Uterus (tissue), 4 donors: Measurements from ENCODE around the gene AKAP10. TPM values are rescaled to one million over a fixed set of nuclear protein-coding genes. Genes with fewer than 3 reads are reported as not detected.

Experiments
- DNase-seq, 2 donors: peaks; one replicate each; pipeline ENCODE4 v3.0.0-alpha.2; 2019 to 2020
- H3K27ac ChIP-seq, 2 donors: fragments of 200-600 bp; sonication (generic); 1 replicate in 1 of 2; 2 replicates in 1 of 2; pipeline ENCODE4 v1.5.1; 2016 to 2018
- H3K27me3 ChIP-seq, 2 donors: fragments of 200-600 bp; sonication (generic); one replicate each; pipeline ENCODE4 v1.5.1; 2018 to 2019; ENCODE audit warnings: control low read depth in 1 of 2
- H3K36me3 ChIP-seq, 2 donors: fragments of 200-600 bp; sonication (generic); one replicate each; pipeline ENCODE4 v1.5.1; 2019; ENCODE audit warnings: control low read depth in 1 of 2
- H3K4me1 ChIP-seq, 2 donors: fragments of 200-600 bp; sonication (generic); one replicate each; pipeline ENCODE4 v1.5.1; 2018 to 2019; ENCODE audit warnings: control low read depth in 1 of 2
- H3K4me3 ChIP-seq, 2 donors: fragments of 200-600 bp; sonication (generic); 1 replicate in 1 of 2; 2 replicates in 1 of 2; pipeline ENCODE4 v1.5.1; 2018 to 2019; ENCODE audit warnings: mild to moderate bottlenecking in 1 of 2
- H3K9me3 ChIP-seq, 2 donors: fragments of 200-600 bp; sonication (generic); one replicate each; pipeline ENCODE4 v1.5.1; 2019; ENCODE audit warnings: control low read depth in 1 of 2
- CTCF ChIP-seq, 4 experiments: fragments of 200-600 bp in 2 of 4; fragments of 450-650 bp in 2 of 4; sonication (generic) in 2 of 4; IDR thresholded peaks; one replicate each; pipeline ENCODE4 v1.5.1; 2016 to 2019; ENCODE audit warnings: antibody characterized with exemption in 4 of 4, mild to moderate bottlenecking in 2 of 4, moderate library complexity in 1 of 4
- POLR2A ChIP-seq, 2 donors: fragments of 450-650 bp; IDR thresholded peaks; one replicate each; pipeline ENCODE4 v1.6.1; 2016; ENCODE audit warnings: antibody characterized with exemption in 2 of 2, mild to moderate bottlenecking in 1 of 2, moderate library complexity in 1 of 2
- intact Hi-C: fragments of 100-400 bp; cut with DNase I; formaldehyde crosslinking; loops from one replicate; pipeline ENCODE4 v1.15.1; 2023; ENCODE audit warnings: low total_unique reads
- total RNA-seq, 4 donors: library from RNA; depleted of rRNA in 3 of 4; stranded (reverse); fragments of >200 nt in 3 of 4; gene quantifications; one replicate each; pipeline versions ENCODE4 v1.1.0 to v1.2.4, GENCODE V29; 2014 to 2023
- donor health status: DM: yes; HTN: yes; CAD: no.

AKAP10 gene
- total RNA-seq, 4 donors from 2014 or later = 17.7 to 56.9 (median 33.2) TPM

GRCh38 chr17:19937522-19937921 is 40.1 kb downstream of the AKAP10 start:
- peaks cover 0 to 6% of the 10 kb centered on the region in 2 donors for H3K4me1 ChIP-seq
- no peak overlapping the region for H3K4me3 ChIP-seq
- intact Hi-C loops = no loop called here
- no peak for TF ChIP-seq CTCF (IDR thresholded peaks at IDR 0.05)
- no peak for TF ChIP-seq POLR2A (IDR thresholded peaks at IDR 0.05)
- no peaks in the 10 kb centered on the region for H3K36me3 ChIP-seq
- no peaks in the 10 kb centered on the region for H3K27me3 ChIP-seq
- H3K27ac ChIP-seq = no peak overlapping the region
- no peak for DNase-seq
- no peaks in the 10 kb centered on the region for H3K9me3 ChIP-seq

- Histone ChIP-seq H3K27ac (no peak overlapping the region), H3K4me1 (no peaks in the 10 kb centered on the region), H3K4me3 (no peak overlapping the region), H3K9me3 (no peaks in the 10 kb centered on the region), H3K27me3 (no peaks in the 10 kb centered on the region), H3K36me3 (no peaks in the 10 kb centered on the region)
- intact Hi-C loops = no loop called here
- TF ChIP-seq POLR2A (IDR thresholded peaks at IDR 0.05) (no peak), CTCF (IDR thresholded peaks at IDR 0.05) (no peak)
- no peak for DNase-seq
Observed at GRCh38 chr17:19935169-19935568, 42.5 kb downstream of the AKAP10 start.

GRCh38 chr17:19933628-19934027 is 44.0 kb downstream of the AKAP10 start:
- no peak for DNase-seq
- H3K9me3 ChIP-seq = no peaks in the 10 kb centered on the region
- no peak for TF ChIP-seq CTCF (IDR thresholded peaks at IDR 0.05)
- no peak for TF ChIP-seq POLR2A (IDR thresholded peaks at IDR 0.05)
- H3K4me1 ChIP-seq = no peaks in the 10 kb centered on the region
- no peaks in the 10 kb centered on the region for H3K27me3 ChIP-seq
- no peaks in the 10 kb centered on the region for H3K36me3 ChIP-seq
- H3K4me3 ChIP-seq = no peak overlapping the region
- intact Hi-C loops = no loop called here
- H3K27ac ChIP-seq = no peak overlapping the region

DNA sequence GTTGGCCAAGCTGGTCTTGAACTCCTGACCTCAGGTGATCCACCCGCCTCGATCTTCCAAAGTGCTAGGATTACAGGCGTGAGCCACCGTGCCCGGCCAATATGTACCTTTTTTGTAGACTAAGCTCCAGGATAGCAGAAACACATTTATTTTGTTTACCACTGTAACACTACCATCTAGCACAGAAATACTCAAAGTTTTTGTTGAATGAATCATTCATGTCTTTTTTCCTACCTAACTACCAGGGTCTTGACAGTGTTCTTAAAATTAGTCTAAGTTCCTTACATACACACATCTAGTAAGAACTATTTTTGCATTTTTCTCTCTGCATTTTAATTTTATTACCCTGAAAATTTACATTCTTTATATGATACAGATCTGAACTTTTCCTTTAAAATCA is 44.4 kb downstream of the AKAP10 start:
- no peak for DNase-seq
- H3K36me3 ChIP-seq = no peaks in the 10 kb centered on the region
- TF ChIP-seq CTCF (IDR thresholded peaks at IDR 0.05) (no peak), POLR2A (IDR thresholded peaks at IDR 0.05) (no peak)

DNA sequence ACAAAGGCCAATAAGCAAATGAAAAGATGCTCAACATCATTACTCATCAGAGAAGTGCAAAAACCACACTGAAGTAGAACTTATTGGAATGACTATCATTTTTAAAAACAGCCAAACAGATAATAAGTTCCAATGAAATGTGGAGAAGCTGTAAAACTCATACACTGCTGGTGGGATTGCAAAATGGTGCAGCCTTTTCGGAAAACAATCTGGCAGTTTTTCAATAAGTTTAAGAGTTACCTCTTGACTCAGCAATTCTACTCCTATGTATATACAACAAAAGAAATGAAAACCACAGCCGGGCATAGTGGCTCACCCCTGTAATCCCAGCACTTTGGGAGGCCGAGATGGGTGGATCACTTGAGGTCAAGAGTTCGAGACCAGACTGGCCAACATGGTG is 49.3 kb downstream of the AKAP10 start:
- TF ChIP-seq POLR2A (IDR thresholded peaks at IDR 0.05) = no peak
- no peak for TF ChIP-seq CTCF (IDR thresholded peaks at IDR 0.05)
- intact Hi-C loops = no loop called here
- H3K27ac ChIP-seq = no peak overlapping the region
- no peaks in the 10 kb centered on the region for H3K4me1 ChIP-seq
- no peaks in the 10 kb centered on the region for H3K9me3 ChIP-seq
- DNase-seq = no peak
- no peaks in the 10 kb centered on the region for H3K36me3 ChIP-seq
- H3K27me3 ChIP-seq = no peaks in the 10 kb centered on the region
- no peak overlapping the region for H3K4me3 ChIP-seq

More for the DNA sequence above, 44.4 kb downstream of the AKAP10 start:
- intact Hi-C loops = no loop called here
- H3K4me3 ChIP-seq = no peak overlapping the region
- no peaks in the 10 kb centered on the region for H3K4me1 ChIP-seq
- H3K9me3 ChIP-seq = no peaks in the 10 kb centered on the region
- no peak overlapping the region for H3K27ac ChIP-seq
- H3K27me3 ChIP-seq = no peaks in the 10 kb centered on the region
